HEK293 (cell line): Measurements from ENCODE around the gene IFNA5.

Source experiments
- PRDM1 ChIP-seq: fragments of 450-650 bp; formaldehyde crosslinking; IDR thresholded peaks from 2 replicates; pipeline ENCODE4; 2016; ENCODE audit warnings: missing biosample characterization, missing genetic modification characterization
- ZNF211 ChIP-seq: fragments of 450-650 bp; formaldehyde crosslinking; IDR thresholded peaks from 2 replicates; pipeline ENCODE4 v1.5.1; 2016; ENCODE audit warnings: low read depth, missing biosample characterization, missing genetic modification characterization
- ZXDB ChIP-seq: fragments of 450-650 bp; formaldehyde crosslinking; IDR thresholded peaks from 2 replicates; pipeline ENCODE4 v1.5.1; 2016; ENCODE audit warnings: missing biosample characterization, missing genetic modification characterization
- TF ChIP-seq, protein P1 (sequence below): fragments of 450-650 bp; formaldehyde crosslinking; IDR thresholded peaks from 2 replicates; pipeline ENCODE4 v1.5.1; 2016; ENCODE audit warnings: missing biosample characterization, missing genetic modification characterization
- TF ChIP-seq, protein P2 (sequence below): fragments of 450-650 bp; formaldehyde crosslinking; IDR thresholded peaks from 2 replicates; pipeline ENCODE4 v1.5.1; 2016; ENCODE audit warnings: missing biosample characterization, missing genetic modification characterization
- TF ChIP-seq, protein P3 (sequence below): fragments of 450-650 bp; formaldehyde crosslinking; IDR thresholded peaks from 2 replicates; pipeline ENCODE4 v1.5.1; 2016; ENCODE audit warnings: missing biosample characterization, missing genetic modification characterization

DNA sequence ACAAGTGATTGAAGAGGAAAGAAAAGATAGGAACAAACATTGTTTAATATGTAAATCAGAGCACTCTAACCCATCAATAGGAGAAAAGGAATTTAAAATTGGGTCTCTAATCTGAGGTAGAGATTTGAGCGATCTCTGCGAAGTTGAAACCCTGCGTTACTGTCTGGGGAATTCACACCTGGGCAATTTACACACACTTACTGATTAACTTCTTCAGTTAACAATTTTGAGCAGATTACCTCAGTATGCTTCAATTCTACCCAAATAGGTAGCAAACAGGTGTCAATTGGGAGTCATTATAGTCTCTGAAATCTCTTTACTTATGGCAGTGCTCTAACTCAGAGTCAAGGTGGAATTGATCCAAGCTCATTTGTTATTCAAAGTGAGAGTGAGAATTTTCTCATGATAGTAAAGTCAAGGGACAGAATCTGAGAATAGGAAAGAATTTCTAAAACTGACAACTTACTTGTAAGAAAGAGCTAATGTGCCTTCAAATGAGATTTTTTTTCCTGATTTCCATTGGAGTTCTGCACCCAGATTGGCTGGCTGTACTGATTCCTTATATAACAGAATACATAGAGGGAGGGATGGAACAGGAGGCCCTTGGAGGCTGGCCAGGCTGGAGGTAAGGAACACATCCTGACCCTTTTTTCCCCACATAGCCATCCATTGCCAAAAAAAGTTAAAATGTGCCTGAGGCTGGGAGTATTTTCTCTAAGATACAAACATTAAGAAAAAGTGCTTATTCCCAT is 38.2 kb downstream of the IFNA5 start:
- no peak for TF ChIP-seq ZNF211 (tag by site-specific recombination)
- TF ChIP-seq, protein P1, sequence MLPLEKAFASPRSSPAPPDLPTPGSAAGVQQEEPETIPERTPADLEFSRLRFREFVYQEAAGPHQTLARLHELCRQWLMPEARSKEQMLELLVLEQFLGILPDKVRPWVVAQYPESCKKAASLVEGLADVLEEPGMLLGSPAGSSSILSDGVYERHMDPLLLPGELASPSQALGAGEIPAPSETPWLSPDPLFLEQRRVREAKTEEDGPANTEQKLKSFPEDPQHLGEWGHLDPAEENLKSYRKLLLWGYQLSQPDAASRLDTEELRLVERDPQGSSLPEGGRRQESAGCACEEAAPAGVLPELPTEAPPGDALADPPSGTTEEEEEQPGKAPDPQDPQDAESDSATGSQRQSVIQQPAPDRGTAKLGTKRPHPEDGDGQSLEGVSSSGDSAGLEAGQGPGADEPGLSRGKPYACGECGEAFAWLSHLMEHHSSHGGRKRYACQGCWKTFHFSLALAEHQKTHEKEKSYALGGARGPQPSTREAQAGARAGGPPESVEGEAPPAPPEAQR (tag by site-specific recombination), result no peak
- TF ChIP-seq ZXDB (tag by site-specific recombination), result no peak
- TF ChIP-seq, protein P2, sequence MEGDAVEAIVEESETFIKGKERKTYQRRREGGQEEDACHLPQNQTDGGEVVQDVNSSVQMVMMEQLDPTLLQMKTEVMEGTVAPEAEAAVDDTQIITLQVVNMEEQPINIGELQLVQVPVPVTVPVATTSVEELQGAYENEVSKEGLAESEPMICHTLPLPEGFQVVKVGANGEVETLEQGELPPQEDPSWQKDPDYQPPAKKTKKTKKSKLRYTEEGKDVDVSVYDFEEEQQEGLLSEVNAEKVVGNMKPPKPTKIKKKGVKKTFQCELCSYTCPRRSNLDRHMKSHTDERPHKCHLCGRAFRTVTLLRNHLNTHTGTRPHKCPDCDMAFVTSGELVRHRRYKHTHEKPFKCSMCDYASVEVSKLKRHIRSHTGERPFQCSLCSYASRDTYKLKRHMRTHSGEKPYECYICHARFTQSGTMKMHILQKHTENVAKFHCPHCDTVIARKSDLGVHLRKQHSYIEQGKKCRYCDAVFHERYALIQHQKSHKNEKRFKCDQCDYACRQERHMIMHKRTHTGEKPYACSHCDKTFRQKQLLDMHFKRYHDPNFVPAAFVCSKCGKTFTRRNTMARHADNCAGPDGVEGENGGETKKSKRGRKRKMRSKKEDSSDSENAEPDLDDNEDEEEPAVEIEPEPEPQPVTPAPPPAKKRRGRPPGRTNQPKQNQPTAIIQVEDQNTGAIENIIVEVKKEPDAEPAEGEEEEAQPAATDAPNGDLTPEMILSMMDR (tag by site-specific recombination), result no peak
- no peak for TF ChIP-seq PRDM1
- TF ChIP-seq, protein P3, sequence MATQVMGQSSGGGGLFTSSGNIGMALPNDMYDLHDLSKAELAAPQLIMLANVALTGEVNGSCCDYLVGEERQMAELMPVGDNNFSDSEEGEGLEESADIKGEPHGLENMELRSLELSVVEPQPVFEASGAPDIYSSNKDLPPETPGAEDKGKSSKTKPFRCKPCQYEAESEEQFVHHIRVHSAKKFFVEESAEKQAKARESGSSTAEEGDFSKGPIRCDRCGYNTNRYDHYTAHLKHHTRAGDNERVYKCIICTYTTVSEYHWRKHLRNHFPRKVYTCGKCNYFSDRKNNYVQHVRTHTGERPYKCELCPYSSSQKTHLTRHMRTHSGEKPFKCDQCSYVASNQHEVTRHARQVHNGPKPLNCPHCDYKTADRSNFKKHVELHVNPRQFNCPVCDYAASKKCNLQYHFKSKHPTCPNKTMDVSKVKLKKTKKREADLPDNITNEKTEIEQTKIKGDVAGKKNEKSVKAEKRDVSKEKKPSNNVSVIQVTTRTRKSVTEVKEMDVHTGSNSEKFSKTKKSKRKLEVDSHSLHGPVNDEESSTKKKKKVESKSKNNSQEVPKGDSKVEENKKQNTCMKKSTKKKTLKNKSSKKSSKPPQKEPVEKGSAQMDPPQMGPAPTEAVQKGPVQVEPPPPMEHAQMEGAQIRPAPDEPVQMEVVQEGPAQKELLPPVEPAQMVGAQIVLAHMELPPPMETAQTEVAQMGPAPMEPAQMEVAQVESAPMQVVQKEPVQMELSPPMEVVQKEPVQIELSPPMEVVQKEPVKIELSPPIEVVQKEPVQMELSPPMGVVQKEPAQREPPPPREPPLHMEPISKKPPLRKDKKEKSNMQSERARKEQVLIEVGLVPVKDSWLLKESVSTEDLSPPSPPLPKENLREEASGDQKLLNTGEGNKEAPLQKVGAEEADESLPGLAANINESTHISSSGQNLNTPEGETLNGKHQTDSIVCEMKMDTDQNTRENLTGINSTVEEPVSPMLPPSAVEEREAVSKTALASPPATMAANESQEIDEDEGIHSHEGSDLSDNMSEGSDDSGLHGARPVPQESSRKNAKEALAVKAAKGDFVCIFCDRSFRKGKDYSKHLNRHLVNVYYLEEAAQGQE (tag by site-specific recombination), result no peak
